ENCODE results near the gene UROD.
A peak's percentile ranks its signal among the peaks of the same experiment; 100 is the strongest.

Gene UROD

GRCh38 chr1:45038661-45039364 is 26.8 kb downstream of the UROD start:
- no peak for TF ChIP-seq CTCF (conservative IDR thresholded peaks at IDR 0.05; ENCODE audit: low read depth, low read length)
- no peak overlapping the region for H3K4me3 ChIP-seq (ENCODE audit: low read depth, low read length)
- no peak for DNase-seq (ENCODE audit: low read depth)

GRCh38 chr1:45040297-45040696 is 28.2 kb downstream of the UROD start:
- H3K4me3 ChIP-seq (ENCODE audit: low read depth, low read length): no peak overlapping the region
- no peak for DNase-seq (ENCODE audit: low read depth)
- TF ChIP-seq CTCF (conservative IDR thresholded peaks at IDR 0.05; ENCODE audit: low read depth, low read length): no peak

- DNase-seq (ENCODE audit: low read depth): no peak
- TF ChIP-seq CTCF (conservative IDR thresholded peaks at IDR 0.05; ENCODE audit: low read depth, low read length): no peak
- H3K4me3 ChIP-seq (ENCODE audit: low read depth, low read length): no peak overlapping the region
Measured at GRCh38 chr1:45043094-45043493, 31.0 kb downstream of the UROD start.

- H3K4me3 ChIP-seq (ENCODE audit: low read depth, low read length): no peak overlapping the region
- no peak for TF ChIP-seq CTCF (conservative IDR thresholded peaks at IDR 0.05; ENCODE audit: low read depth, low read length)
- no peak for DNase-seq (ENCODE audit: low read depth)
Measured at GRCh38 chr1:45044916-45045315, 32.9 kb downstream of the UROD start.

GRCh38 chr1:45047032-45047431 is 35.0 kb downstream of the UROD start:
- no peak for DNase-seq (ENCODE audit: low read depth)
- H3K4me3 ChIP-seq (ENCODE audit: low read depth, low read length): no peak overlapping the region
- no peak for TF ChIP-seq CTCF (conservative IDR thresholded peaks at IDR 0.05; ENCODE audit: low read depth, low read length)

- no peak overlapping the region for H3K4me3 ChIP-seq (ENCODE audit: low read depth, low read length)
- no peak for TF ChIP-seq CTCF (conservative IDR thresholded peaks at IDR 0.05; ENCODE audit: low read depth, low read length)
- peak; percentile 19 for DNase-seq (ENCODE audit: low read depth)
Measured at GRCh38 chr1:45051005-45051772, 39.1 kb downstream of the UROD start.

All from choroid plexus epithelial cell (primary cell).